NCI-H2171 treated with DMSO at 0.1 percent for 48 hours (cell line): ENCODE results near the gene MSX1.
A peak's percentile ranks its signal among the peaks of the same experiment; 100 is the strongest.

Source experiments
- DNase-seq: peaks from one replicate; lab custom pipeline; 2025; lab: John Stamatoyannopoulos, UW

MSX1 gene

DNA sequence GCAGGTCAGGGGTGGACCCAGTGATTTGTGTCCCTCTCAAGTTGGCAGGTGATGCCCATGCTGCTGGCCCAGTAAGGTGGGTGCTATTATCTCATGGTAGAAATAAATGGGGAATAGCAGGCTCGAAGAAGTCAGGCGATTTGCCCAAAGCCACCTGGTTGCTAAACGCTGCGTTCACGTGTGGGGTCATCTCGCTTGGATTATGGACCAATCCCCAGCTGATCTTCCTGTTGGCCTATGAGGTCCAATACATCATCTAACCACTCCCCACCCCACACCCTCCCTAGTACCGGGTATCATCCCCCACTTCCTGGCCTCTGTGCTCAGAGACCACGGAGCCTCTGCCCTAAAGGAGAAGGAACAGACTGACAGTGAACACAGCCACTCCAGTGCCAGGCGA is 18.3 kb upstream of the MSX1 start:
- no peak for DNase-seq

DNA sequence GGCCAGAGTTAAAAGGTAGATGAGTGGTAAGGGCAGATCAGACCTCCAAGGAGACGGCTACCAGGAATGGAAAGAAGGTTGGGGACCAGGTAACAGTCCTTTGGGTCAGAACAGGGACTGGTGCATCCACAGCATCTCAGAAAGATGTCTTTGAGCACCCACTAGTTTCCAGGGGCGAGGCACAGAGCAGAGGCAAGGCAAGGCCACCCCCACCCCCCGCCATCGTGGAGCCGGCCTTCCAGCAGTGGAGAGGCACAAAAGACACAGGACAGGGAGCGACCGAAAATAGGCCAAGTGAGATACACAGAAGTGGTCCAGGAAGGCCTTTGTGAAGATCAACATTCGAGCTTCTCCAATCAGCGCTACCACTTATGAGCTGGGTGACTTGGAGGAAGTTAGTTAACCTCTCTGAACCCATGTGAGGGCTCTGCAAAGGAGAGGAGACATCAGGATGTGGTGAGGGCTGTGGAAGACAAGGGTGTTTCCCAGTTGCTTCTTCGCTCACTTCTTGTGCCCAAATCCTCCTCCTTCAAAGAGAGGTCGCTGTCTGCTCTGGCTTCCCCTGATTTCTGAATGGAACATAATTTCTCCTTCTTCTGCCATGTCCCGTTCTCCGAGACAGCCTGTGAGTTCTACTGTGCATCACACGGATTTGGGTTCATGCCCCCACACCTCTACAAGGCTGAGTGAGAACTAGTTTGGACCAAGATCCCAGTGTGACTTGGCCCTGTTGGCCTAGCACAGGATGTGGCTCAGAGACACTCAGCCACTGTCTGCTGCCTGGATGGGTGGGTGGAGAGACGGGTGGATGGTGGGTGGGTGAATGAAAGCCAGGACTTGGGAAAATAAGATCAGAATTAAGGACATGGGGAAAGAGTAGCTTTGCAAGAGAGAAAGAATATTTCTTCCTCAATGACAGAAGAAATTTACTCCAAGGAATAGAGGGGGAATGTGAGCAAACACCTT is 16.7 kb upstream of the MSX1 start:
- DNase-seq, result no peak

DNA sequence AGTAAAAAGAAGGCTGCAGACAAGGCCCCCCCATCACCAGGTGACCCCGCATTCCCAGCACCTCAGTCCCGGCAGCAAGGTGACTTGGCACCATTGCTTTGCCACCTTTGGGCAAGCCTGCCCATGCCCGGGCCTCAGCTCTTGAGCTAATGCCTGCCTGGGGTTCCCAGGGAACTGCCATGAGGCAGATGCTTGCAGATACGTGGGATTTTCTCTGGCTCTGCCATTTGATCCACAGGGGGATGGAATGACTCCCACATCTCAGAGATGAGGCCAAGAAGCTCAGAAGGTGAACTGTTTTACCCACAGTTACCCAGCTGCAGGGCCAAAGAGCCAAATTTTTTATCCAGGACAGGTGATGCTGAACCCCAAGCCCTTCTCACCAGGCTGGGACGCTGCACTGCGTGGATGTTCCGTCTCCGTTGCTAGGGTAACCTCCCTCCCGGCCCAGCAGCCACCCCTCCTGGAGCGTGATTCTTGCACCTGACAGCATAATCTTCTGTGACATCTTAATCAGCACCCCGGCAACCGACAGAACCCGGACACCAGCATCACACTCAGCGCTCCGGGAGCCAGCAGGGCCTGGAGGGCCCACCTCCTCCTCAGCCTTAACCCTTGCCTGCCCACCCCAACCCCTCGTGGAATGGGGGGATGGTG is 15.7 kb upstream of the MSX1 start:
- DNase-seq, result peak; percentile 9

- no peak for DNase-seq
Observed at GRCh38 chr4:4845027-4845426, 14.4 kb upstream of the MSX1 start.

- DNase-seq, result no peak
Observed at GRCh38 chr4:4847011-4847410, 12.5 kb upstream of the MSX1 start.

GRCh38 chr4:4848540-4848939 is 10.9 kb upstream of the MSX1 start:
- DNase-seq, result no peak

DNA sequence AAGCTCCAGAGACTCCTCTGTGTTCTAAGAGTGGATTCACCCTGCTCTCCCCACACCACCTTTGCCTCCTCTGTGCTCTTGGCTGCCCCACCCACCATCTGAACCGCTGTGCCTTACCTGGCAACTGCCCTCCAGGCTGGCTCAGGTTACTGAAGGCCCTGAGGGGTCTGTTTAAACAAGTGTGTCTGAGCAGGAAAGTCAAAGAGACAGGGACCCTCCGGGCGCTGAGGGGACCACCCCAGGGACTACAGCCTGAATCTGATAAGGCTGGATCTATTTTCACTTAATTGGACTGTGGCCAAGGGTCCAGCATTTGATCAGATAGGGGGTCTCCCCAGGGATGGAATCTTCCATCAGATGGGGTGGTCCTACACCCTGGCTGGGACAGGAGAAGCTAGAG is 10.4 kb upstream of the MSX1 start:
- DNase-seq, result no peak

DNA sequence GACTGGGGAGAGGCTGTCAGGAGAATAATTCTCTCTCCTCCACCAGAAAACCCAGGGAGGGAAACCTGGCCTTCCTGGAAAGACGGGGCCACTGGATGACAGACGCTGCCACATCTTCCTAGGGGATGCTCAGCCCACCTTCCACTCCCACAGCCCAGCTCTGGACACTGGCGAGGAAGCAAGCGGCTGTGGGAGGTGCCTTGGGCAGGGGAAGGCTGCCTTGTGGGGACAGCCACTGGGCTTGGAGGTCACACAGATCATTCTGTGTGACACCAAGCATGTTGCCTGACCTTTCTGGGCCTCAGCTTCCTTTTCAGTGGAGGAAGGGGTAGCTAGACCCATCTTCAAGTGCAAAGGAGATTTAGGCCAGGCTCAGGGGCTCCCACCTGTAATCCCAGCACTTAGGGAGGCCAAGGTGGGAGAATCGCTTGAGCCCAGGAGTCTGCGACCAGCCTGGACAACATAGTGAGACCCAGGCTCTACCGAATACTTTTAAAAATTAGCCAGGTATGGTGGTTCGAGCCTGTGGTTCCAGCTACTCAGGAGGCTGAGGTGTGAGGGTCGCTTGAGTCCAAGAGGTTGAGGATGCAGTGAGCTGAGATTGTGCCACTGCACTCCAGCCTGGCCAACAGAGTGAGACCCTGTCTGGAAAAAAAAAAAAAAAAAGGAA is 9.8 kb upstream of the MSX1 start:
- DNase-seq, result no peak

- DNase-seq, result no peak
Observed at GRCh38 chr4:4851081-4851480, 8.4 kb upstream of the MSX1 start.

- no peak for DNase-seq
Observed at GRCh38 chr4:4851906-4852305, 7.6 kb upstream of the MSX1 start.

GRCh38 chr4:4852591-4853362 is 6.7 kb upstream of the MSX1 start:
- no peak for DNase-seq

GRCh38 chr4:4853371-4853823 is 6.1 kb upstream of the MSX1 start:
- no peak for DNase-seq

GRCh38 chr4:4853921-4854648 is 5.4 kb upstream of the MSX1 start:
- DNase-seq, result no peak

- no peak for DNase-seq
Observed at GRCh38 chr4:4854649-4855295, 4.7 kb upstream of the MSX1 start.

DNA sequence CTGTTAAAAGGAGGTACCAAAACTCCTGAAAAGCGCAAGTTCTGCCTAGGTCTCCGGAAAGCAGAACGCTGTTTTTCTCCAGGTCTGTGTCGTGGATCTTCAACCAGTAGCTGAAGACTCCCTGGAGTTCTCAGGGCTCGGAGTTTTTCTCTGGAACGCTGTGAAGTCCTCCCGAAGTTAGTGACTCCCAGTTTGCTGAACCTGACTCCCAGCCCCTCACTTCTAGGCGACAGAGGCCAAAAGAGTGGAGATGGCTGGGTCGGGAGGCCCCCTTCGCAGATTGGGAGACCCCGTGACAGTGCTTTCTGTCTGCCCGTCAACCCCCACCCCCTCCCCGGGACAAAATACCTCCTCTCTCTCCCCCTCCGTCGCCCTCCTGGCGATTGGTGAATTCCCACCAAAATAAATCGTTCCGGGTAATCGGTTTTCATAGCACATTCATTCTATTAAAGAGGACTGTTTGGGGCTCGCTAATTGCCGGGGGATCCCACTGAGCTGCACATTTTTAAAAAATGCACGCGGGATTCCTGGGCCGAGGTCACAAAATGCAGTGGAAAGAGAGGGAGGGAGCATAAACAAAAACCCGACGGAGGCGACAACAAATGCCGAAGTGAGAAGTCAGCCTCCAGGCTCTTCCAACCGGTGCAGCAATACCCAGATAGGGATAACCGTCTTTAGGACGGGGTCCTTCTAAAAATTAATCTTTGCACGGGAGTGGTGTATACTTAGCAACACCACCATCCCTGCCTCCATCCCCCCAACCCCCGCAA is 4.0 kb upstream of the MSX1 start:
- DNase-seq, result no peak

GRCh38 chr4:4856071-4857000 is 3.1 kb upstream of the MSX1 start:
- DNase-seq, result peak; percentile 47

GRCh38 chr4:4857001-4857808 is 2.3 kb upstream of the MSX1 start:
- no peak for DNase-seq
